Measurements from ENCODE around the gene NXPH3.

NXPH3 gene

DNA sequence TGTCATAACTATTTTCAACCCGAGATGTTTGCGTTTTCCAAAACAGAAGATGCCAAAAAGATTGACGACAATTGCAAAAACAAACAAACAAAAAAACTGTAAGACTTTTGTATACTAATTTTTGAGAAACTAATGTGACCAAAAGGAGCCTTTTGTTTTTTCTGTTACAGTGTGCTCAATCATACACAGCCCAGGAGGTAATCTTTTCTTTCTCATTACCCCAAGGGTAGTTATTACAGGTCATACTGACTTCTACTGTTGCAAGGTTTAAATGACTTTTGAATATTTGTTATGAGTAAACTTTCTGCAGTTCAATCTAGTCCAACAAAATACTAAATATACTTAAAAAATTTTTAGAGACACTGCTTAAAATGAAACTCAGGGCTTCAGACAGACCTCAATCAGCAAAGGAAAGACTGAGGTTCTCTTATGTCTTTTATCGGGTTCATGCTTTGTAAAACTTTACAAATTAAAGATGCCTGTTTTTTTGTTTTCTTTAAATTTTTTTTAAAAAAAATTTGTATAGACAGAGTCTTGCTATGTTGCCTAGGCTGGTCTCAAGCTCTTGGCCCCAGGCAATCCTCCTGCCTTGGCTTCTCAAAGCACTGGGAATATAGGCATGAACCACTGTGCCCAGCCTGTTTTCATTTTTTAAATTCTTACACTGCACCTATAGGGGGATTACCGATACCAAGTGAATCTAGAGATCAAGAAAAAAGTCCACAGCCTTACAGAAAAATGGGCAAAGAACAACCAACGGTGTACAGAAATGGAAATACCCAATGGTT lies 54.6 kb downstream of the NXPH3 start:
- DNase-seq (ENCODE audit: low spot score) = no peak

DNA sequence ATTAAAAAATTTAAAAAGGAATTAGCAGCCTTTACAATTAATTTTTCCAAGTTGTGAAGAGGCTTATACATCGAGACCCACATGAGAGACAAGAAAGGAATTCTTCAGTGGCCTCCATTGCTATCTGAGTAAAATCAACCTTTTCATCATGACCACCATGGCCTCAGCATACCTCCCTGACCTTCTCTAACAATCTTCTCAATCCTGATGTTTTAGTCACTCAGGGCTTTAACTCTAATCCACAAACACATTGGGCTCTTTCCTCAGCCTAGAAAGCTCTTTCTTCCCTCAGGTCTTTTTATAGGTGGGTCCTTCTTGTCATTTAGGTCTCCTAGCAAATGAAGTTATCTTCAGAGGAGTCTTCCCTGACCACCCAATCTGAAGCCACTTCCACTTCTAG lies 55.8 kb downstream of the NXPH3 start:
- no peak for DNase-seq (ENCODE audit: low spot score)
